ENCODE measurements around the gene TRAF7.

The TRAF7 gene

DNA sequence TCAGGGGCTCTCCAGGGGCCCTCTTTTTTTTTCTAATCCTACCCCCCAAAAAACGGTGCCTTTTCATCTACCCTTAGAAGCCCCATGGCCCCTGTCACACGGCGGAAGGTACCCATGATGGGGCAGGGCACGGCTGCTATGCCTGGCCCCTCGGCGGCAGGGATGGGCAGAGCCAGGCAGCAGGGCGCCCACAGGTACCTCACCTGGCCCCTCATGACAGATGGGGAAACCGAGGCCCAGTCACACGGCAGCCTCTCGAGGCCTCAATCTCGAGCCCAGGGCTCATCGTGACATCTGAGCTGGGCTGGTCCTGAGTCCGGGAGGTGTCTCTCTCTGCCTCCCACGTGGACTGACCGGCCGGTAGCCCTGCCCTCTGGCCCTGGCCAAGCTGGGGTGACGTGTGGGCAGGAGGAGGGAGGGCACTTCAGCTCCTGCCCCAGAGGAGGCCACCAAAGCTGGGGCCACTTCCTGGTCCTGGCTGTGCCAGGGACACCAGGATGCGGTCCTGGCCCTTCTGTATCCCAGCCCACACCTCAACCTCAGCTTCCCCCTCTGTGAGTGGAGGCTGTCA, 11.6 kb downstream of the TRAF7 start:
- no peak for DNase-seq

DNA sequence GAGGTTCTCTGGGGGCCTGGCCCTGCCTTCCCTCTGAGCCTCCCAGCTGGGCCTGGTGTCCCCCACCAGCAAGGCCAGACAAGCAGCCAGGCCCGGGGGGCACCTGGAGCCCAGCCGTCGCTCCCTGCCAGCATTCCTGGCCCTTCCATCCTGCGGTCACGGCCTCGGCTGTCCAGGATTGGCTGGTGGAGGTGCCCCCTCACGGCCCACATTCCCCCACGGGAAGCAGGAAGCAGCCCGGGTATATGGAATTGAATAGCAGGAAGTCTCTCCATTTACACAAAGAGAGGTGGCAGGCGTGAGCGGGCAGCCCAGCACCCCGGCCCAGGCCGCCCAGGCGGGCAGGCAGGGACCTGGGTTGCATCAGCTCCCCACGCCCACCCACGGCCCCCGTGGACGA, 14.5 kb downstream of the TRAF7 start:
- DNase-seq = no peak

- DNase-seq = no peak
These were observed 15.2 kb downstream of the TRAF7 start for GRCh38 chr16:2170587-2171435.

- DNase-seq = no peak
These were observed 16.1 kb downstream of the TRAF7 start for GRCh38 chr16:2171601-2172178.

DNA sequence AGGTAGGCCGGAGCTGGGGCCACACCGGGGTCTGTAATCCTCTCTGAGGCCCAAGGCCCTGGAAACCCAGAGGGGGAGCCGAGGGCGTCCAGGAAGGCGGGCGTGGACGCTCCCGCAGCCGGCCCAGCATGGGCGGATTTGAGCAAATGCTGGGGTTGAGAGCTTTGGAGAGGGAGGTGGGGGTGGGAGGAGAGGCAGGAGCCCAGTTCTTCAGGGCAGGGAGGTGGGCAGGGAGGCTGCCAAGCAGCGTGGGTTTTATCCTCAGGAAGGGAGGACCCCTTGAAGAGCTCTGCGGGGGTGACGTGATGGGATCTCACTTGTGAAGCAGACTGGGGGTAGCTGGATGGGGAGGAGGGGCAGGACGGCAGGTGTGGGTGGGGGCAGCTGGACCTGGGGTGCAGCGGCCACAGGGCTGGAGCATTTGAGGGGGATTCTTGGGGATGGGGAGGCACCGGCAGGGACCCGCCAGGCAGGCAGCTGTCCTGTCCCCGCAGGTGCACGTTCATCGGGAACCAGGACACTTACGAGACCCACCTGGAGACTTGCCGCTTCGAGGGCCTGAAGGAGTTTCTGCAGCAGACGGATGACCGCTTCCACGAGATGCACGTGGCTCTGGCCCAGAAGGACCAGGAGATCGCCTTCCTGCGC, 17.2 kb downstream of the TRAF7 start:
- DNase-seq = no peak

DNA sequence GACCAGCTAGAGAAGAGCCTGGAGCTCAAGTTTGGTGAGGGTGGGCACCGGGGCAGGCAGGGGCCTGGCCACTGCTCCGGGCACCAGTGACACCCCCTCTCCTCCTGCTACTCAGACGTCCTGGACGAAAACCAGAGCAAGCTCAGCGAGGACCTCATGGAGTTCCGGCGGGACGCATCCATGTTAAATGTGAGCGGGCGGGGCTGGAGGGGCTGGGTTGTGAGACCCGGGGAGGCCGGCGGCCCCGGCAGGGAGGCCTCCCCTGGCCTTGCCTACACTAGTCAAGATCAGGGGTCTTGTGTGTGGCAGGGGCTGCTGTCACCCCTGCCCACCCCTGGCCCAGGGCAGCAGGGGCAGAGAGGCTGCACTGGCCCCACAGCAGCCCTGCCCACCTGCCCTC, 17.8 kb downstream of the TRAF7 start:
- DNase-seq = no peak

GRCh38 chr16:2173916-2174315, 18.3 kb downstream of the TRAF7 start:
- no peak for DNase-seq

DNA sequence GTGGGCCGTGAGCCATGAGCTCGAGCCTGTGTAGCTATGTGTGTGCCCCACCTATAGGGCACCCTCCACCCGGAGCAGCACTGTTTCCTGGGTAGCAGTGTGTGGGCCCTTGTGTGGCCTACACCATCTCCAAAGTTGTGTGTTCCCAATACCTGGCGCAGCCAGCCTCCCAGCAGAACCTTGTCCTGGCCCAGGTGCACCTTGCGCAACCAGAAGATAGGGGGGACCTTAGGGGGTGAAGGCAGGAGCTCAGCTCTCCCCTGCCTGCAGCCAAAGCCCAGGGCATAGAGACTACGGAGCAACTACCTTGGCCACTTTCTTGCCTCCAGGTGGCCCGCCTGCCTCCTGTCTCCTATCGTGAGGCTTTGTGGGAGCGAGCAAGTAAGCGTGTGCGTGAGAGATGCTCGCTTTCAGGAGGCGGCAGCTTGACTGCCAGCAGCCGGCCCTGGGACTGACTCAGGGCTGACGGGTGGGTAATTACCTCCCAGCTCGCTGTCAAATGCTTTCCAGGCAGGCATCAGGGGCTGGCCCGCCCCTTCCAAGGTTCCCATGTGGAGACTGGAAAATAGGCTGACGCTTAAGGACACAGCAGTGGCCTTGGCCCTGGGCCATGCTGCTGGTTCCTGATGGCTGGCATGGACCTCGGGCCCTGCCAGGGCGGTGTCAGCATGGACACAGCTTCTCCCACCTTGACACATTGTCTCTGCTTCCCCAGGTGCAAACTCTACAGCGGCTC, 19.0 kb downstream of the TRAF7 start:
- no peak for DNase-seq

DNA sequence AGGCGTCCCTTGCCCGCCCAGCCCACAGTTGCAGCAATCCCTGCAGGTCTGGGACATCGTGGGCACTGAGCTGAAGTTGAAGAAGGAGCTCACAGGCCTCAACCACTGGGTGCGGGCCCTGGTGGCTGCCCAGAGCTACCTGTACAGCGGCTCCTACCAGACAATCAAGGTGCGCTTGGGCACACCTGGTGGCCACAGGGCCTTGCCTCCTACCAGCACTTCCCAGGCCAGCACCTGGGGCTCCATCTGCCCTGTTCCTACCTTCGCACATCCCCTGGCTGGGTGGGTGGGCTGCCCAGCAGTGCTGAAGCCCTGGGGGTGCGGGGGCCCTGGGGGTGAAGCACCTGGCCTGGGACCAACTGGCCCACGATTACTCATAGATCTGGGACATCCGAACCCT, 19.9 kb downstream of the TRAF7 start:
- DNase-seq = no peak

- no peak for DNase-seq
These were observed 20.5 kb downstream of the TRAF7 start for GRCh38 chr16:2176047-2176446.

DNA sequence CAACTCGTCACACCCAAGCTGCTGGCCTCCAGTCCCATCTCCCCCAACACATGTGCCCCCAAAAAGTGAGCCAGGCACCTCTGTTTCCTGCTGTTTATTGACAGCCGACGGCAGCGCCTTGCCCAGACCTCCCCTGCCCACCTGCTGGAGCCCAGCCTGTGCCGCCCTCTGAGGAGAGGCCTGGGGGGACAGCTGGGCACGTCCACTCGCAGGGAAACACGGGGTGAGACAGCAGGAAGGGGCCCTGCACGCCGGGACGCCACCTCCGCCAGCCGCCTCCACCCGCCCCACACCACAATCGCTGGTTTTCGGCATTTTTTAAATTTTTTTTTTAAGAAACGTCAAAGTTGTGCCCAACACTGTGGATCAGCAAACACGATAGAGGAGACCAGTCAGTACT, 21.5 kb downstream of the TRAF7 start:
- DNase-seq = no peak

- DNase-seq = no peak
These were observed 22.0 kb downstream of the TRAF7 start for GRCh38 chr16:2177561-2177960.

DNA sequence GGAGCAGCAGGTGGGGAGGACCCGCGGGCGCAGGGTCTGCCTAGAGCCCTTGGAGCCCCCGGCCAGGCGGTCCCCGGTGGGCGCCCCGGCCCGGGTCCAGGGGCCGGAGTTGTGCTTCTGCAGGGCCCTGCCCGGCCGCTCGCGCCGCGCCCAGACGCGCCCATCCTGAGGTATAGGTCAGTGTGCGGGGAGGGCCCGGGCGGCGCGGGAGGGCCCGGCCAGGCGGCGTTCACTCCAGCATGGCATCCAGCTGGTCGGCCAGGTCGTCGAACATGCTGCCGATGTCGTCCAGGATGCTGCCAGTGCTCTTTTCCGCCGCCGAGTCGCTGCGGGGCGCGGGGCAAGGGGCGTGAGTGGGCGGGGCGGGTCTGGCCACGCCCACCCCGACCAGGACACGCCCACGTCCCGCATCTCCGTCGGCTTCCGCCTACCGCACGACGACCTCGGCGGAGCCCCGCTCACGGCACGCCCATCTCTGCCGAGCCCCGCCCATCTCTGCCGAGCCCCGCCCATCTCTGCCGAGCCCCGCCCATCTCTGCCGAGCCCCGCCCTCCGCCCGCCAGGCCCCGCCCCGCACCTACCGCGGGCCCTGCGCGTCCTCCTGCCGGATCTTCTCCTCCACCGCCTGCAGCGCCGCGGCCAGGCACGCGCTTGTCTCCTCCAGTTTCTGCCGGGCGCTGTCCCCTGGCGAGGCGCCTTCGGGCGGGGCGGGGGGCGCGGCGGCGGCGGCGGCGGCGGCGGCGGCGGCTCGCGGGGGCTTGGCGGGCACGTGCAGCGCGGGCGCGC, 22.9 kb downstream of the TRAF7 start:
- DNase-seq = no peak

DNA sequence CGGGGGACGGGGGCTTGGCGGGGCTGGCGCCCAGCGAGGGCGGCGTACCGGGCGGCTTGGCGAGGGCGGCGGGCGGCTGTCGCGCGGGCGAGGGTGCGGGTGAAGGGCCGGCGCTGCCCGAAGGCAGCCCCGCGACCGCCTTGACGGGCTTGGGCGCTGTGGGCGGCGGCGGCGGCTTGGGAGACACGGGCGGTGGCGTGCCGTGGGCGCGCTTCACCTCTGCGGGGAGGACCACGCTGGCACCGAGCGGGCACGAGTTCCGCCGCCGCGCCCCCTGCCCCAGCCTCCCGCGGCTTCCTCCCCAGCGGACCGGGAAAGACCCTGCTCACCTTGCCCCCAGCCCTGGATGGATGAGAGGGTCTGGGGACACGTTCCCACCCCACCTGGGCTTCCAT, 23.5 kb downstream of the TRAF7 start:
- DNase-seq = no peak

DNA sequence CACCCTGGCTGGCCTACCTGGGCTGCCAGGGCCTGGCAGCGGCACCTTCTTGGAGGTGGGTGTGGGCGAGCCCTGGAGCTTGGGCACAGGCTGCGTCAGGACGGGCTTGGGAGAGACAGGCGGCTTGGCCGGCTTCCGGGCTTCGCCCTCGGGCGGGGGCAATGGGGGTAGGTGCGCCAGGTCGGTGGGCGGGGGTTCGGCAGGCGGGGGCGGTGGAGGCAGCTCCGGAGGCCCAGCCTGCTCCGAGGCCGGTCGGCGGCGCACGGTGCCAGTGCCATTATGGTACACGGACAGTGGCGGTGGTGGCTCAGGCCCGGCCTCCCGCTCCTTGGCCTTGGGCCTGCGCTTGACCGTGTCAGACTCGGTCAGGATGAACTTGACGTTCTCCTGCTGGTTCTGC, 24.0 kb downstream of the TRAF7 start:
- no peak for DNase-seq

DNA sequence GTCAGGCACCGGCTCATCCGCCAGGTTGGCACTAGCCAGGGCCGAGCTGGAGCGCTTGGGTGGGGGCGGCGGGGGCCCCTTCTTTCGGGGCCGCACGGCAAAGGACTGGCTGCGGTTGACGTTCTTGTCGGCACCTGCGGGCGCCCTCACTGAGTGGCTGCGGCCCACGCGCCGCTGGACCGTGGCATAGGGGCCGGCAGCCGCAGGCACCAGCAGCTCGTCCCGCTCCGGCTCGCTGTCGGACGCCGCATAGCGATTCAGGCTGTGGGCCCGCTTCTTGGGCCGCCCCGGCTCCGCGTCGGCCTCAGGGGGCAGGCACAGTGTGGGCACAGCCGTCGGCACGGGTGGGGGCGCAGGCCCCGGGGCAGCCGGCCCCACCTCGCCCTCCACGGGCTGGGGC, 24.9 kb downstream of the TRAF7 start:
- DNase-seq = no peak

- no peak for DNase-seq
These were observed 25.7 kb downstream of the TRAF7 start for GRCh38 chr16:2180962-2181923.

DNA sequence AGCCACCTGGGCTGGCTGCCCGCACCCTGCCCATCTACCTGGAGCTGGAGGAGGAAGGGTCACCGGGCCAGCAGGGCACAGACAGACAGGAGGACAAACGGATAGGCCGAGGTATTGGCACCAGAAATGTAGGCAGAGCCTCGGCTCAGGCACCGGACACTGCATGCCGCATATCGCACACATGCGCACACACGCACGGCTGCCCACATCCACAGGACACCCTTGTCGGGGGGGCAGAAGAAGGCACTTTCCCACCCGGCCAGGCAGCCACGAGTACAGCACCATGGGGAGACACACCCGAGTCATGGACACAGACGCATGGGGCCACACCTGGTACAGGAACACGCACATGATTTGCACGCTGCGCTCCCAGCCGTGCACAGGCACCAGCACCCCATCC, 26.4 kb downstream of the TRAF7 start:
- DNase-seq = no peak

DNA sequence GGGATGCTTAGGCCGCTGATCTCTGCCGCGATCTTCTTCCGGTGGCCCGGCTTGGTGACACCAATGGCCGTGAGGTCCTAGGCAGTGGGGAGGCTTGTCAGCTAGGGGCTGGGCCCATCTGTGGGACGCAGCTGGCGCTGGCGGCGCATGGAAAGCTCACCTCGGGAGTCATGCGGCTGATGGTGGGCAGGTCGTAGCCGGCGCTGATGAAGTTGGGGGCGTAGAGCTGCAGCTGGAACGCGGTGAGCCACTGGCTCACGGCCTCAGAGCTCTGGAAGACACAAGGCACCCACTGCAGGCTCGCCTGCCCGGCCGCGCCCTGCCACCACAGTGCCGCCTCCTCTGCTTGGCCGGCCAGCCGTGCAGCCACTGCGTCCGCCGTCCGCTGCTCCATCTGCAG, 28.1 kb downstream of the TRAF7 start:
- no peak for DNase-seq

DNA sequence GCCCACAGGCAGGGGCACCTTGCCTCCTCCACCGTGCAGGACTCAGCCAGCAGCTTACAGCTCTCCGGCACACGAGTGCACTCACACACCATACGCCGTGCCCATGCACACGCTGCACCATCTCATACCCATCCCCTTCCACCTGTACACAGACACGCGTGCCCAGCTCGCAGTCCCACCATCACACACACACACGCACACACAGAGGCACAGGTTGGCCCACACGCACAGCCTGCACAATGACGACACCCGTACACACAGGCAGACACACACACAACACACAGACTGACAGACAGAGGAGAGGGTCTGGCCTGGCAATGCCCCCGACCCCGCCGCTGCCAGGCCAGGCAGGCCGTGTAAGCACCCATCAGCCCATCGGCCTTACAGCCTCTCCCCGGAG, 28.8 kb downstream of the TRAF7 start:
- DNase-seq = no peak

DNA sequence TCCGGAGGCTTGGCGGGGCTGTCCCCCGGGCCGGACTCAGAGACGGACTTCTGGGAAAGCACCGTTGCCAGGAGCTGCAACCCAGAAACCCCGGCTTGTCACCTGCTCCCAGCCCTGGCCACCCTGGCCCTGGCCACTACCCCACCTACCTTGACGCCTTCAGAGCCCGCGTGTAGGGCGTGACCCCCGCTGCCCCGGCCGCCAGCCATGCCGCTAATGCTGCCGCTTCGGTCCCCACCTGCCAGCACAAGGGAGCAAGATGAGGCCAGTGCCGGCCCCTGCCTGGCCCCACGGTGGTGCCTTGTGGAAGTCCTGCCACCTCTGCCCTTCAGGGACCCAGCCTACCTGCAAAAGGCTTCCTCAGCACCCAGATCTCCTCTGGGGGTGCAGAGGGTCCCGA, 29.4 kb downstream of the TRAF7 start:
- DNase-seq = no peak
